GM12874 (cell line): ENCODE measurements around the gene LRIG1.

ENCODE experiments used
- TF ChIP-seq, protein P1 (sequence below): IDR thresholded peaks from 2 replicates; pipeline ENCODE4 v1.5.1; 2011; ENCODE audit warnings: low read depth, mild to moderate bottlenecking, control low read depth, low read length, moderate library complexity; ENCODE audit not compliant: insufficient read depth

Gene LRIG1

DNA sequence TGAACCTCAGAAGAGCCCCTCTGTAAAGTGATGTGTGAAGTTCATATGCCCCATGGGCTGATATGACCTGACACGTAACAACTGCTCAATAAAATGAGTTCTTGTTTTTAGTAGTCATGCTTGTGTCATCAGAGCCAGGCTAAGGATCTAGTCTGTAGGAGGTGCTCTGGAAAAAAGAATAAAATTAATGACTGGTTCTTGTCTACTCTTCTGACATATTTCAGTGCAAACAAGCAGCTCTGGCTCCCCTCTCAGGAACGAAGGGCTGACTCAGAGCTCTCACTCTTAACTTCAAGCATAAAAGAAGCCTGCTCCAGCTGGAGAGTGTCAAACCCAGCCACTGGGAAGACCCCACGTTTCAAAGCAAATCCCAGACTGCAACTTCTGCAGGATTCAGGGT, 77.0 kb downstream of the LRIG1 start:
- TF ChIP-seq, protein P1, sequence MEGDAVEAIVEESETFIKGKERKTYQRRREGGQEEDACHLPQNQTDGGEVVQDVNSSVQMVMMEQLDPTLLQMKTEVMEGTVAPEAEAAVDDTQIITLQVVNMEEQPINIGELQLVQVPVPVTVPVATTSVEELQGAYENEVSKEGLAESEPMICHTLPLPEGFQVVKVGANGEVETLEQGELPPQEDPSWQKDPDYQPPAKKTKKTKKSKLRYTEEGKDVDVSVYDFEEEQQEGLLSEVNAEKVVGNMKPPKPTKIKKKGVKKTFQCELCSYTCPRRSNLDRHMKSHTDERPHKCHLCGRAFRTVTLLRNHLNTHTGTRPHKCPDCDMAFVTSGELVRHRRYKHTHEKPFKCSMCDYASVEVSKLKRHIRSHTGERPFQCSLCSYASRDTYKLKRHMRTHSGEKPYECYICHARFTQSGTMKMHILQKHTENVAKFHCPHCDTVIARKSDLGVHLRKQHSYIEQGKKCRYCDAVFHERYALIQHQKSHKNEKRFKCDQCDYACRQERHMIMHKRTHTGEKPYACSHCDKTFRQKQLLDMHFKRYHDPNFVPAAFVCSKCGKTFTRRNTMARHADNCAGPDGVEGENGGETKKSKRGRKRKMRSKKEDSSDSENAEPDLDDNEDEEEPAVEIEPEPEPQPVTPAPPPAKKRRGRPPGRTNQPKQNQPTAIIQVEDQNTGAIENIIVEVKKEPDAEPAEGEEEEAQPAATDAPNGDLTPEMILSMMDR, result no peak

DNA sequence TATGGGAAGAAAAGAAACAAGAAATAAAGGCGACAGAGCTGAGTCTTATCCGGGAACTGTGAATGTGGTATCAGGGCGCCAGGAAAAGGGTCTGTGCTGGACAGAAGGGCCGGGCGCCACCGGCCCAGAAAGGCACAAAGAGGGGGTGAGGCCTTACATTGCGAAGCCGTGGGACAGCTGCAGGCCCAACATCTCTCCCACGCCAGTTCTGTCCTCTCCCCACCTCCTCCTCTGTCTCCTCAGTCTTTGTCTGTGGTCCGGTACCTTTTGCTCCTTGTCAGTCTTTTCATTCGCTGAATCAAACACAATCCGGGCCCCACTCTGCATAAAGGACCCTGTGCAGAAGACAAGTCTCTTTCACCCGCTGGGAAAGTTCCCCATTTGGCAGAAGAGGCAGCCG, 81.8 kb downstream of the LRIG1 start:
- TF ChIP-seq, protein P1, result no peak

DNA sequence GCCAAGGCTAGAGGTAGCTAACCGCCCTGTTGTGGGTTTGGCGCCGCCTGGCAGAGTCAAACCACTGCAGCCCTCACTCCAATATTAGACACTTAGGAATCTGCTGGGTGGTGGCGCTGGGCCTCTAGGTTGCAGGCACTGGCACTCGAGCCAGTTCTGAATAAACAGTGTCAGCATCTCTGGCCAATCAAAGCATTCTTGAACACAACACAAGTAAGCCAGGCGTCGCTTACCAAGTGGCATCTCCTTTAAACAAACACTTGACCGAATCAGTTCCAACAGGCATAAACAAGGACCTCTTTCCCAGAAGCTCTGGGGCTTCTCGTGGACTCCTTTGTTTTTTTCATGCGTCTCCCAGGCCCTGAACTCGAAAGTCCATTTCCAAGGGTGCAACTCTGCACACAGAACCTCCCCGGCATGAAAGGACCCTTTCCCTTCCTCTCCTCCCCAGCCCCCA, 82.3 kb downstream of the LRIG1 start:
- TF ChIP-seq, protein P1, result no peak

DNA sequence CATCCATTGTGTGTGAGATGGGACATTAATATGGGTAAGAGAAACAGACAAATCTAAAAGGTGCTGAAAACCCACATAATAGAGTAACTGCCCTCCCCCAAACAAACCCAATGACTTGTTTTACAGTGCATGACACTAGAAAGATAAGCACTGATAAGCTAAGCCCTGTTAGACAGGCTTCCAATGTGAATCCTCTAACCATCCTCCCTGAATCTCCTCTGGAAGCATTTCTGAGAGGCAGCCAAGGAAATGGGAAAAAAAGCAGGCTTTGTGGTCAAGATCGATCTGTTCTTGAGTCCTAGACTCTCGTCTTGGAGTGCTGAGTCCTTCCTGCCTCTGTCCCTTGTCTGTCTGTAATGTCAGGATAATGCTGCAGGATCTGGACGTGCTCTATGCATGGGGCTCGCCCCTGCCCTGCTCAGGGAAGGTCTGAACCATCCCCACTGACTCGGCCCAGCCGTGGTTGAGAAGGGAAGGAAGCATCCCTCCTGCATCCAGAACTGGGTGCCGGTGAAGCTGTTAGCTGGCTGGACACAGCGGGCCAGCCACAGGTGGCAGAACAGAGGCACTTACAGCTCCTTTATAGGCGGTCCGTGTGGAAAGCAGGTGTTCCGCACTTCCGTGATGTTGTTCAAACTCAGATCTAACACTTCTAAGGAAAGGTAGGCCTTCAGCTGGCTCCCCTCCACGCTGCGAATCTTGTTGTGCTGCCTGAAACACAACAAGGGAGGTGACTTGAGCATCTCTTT, 84.1 kb downstream of the LRIG1 start:
- TF ChIP-seq, protein P1, result no peak

DNA sequence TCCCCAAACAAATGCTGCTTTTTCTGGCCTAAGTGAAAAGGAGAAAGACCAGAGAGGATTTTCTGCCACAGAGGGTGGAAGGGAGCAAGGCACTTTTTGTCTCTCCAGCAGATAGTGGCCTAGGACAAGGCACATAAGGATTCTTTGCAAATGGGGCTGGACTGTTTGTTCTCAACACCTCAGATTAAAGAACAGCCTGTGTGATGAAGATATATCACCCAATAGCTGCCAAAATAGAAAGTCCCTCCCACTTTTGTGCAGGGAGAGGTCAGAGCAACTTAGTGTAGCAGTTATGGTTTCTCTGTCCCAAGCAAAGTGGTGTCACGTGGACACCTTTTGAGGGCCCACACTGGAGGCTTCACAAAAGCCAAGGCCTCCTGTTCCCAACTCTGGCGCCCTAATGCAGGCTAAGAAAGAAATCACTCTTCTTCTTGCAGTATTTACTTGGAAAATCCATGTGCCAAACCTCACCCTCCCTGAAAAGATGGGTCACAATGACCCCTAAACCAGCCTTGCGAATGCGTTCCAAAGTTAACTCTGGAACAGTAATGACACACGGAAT, 84.9 kb downstream of the LRIG1 start:
- TF ChIP-seq, protein P1, result no peak

DNA sequence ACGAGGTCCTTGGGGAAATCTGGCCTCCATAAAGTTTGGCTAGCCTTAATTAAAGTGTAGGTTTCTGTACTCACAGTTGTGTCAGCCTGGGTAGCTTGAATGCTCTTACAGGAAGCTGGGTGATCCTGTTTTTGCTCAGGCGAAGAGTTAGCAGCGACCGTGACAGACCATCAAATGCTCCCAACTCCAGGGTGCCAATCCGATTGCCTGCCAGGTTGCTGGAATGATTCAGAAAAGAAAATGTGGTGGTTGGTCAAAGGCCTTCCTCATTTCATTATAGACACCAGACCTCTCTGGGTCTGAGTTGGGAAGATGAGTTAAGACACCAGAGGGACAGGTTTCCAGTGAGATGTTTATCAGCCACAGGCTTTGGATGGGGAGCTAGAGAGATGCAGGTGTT, 86.0 kb downstream of the LRIG1 start:
- TF ChIP-seq, protein P1, result no peak

DNA sequence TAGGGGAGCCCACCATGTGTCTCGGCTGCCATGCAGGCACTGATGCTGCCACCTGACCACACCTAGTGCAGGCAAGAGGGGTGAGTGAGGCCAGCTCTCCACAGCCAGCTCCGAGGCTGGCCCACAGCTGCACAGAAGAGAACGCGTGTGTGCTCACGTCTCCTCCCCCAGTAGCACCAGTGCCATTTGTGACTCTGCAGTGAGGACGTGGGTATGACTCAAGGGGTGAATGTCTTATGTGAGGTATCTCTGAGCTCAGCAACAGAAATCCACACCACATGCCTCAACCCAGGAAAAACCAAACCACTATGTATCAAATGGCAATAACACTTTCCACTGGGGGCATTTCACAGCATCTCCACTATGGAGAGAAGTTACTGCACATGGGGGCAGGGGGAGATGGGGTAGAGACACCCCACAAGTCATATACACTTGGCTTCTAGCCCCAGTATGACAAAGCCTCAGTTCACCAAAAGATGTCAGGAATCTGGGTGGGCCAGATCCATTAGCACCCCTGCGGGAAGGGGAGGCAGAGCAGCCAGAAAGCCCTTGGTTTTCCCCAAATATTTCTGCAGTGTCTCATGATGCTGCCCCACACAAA, 87.6 kb downstream of the LRIG1 start:
- TF ChIP-seq, protein P1, result no peak
